Upper lobe of left lung (tissue), 6 donors: ENCODE measurements around the gene ATAD3A. TPM values are rescaled to one million over a fixed set of nuclear protein-coding genes. Genes with fewer than 3 reads are reported as not detected.
"Not testable (repeated sequence)": the region's sequence is repeated elsewhere in the genome, so short reads cannot be mapped to it uniquely, and the experiment has no call there.

Experiments used
- ATAC-seq, 2 donors: fragments of 200-7000 bp; cut with Tn5 transposase; one replicate each; pipeline ENCODE4 v1.9.1; 2022; ENCODE audit warnings: mild to moderate bottlenecking in 2 of 2, moderate library complexity in 2 of 2; ENCODE audit not compliant: low FRiP score in 2 of 2
- DNase-seq, 2 donors: peaks; one replicate each; pipeline ENCODE4 v3.0.0-alpha.2; 2019 to 2020
- H3K27ac ChIP-seq, 4 donors: fragments of 200-600 bp; sonication (generic); one replicate each; pipeline ENCODE4 v1.5.1; 2016 to 2019
- H3K27me3 ChIP-seq, 4 donors: fragments of 200-600 bp; sonication (generic); one replicate each; pipeline ENCODE4 v1.5.1; 2017 to 2019
- H3K36me3 ChIP-seq, 4 donors: fragments of 200-600 bp; sonication (generic); one replicate each; pipeline ENCODE4 v1.5.1; 2016 to 2019
- H3K4me1 ChIP-seq, 4 donors: fragments of 200-600 bp; sonication (generic); one replicate each; pipeline ENCODE4 v1.5.1; 2018 to 2019
- H3K4me3 ChIP-seq, 4 donors: fragments of 200-600 bp; sonication (generic); one replicate each; pipeline ENCODE4 v1.5.1; 2017 to 2019; ENCODE audit warnings: mild to moderate bottlenecking in 2 of 4, moderate library complexity in 1 of 4
- H3K9me3 ChIP-seq, 4 donors: fragments of 200-600 bp; sonication (generic); one replicate each; pipeline ENCODE4 v1.5.1; 2018 to 2019
- CTCF ChIP-seq, 6 experiments: fragments of 450-650 bp in 4 of 6; fragments of 200-600 bp in 2 of 6; sonication (generic) in 2 of 6; IDR thresholded peaks; one replicate each; pipeline ENCODE4 v1.5.1; 2016 to 2019; ENCODE audit warnings: antibody characterized with exemption in 6 of 6
- EP300 ChIP-seq, 4 donors: sonication (generic); formaldehyde crosslinking; IDR thresholded peaks; one replicate each; pipeline ENCODE4 v1.5.1; 2017; ENCODE audit warnings: antibody characterized with exemption in 4 of 4, control low read depth in 2 of 4
- POLR2A ChIP-seq, 4 donors: fragments of 450-650 bp; IDR thresholded peaks; one replicate each; pipeline ENCODE4 v1.5.1; 2016 to 2017; ENCODE audit warnings: antibody characterized with exemption in 4 of 4, mild to moderate bottlenecking in 2 of 4
- POLR2AphosphoS5 ChIP-seq, 2 donors: sonication (generic); formaldehyde crosslinking; IDR thresholded peaks; one replicate each; pipeline ENCODE4 v1.5.1; 2017; ENCODE audit warnings: antibody characterized with exemption in 2 of 2
- WGBS, 2 donors: methylation state at CpG; one replicate each; pipeline ENCODE4 v1.1.5; 2017 to 2018; 5-methylcytosine and 5-hydroxymethylcytosine counted together
- total RNA-seq, 6 donors: library from RNA; depleted of rRNA in 4 of 6; stranded (reverse); fragments of >200 nt in 4 of 6; gene quantifications; one replicate each; pipeline versions ENCODE4 v1.1.0 to v1.2.1, GENCODE V29; 2016 to 2021
- donor health status: DM: no; HTN: no; CAD: no; lungs with moderate emphysema.
- donor health status: DM: no; HTN: yes; CAD: no; lungs with severe emphysema.

Gene ATAD3A
- total RNA-seq, 6 donors from 2014 or later: 18.5 to 31.9 (median 24.0) TPM

DNA sequence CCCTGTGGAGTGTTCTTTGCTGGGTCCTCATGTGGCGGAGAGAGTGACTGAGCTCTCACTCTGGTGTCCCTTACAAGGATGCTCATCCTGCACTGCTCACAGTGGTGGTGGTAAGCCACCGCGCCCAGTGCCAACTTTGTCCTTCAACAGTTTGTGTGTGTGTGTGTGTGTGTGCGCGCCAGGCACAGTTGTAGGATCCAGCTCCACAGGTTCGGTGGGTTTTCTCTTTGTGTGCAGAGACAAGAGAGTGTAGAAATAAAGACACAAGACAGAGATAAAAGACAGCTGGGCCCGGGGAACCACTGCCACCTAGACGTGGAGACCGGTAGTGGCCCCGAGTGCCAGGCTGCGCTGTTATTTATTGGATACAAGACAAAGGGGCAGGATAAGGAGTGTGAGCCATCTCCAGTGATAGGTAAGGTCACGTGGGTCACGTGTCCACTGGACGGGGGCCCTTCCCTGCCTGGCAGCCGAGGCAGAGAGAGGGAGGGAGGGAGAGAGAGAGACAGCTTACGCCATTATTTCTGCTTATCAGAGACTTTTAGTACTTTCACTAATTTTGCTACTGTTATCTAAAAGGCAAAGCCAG is 7.1 kb upstream of the ATAD3A start:
- H3K27me3 ChIP-seq: not testable (repeated sequence)
- peak overlapping the region; percentile 79 to 86 (median 81) for H3K27ac ChIP-seq

GRCh38 chr1:1505366-1505798 is 6.6 kb upstream of the ATAD3A start:
- not testable (repeated sequence) for H3K36me3 ChIP-seq, H3K27me3 ChIP-seq, H3K9me3 ChIP-seq
- DNase-seq (peak in 1 of 2 donors; percentile 71), ATAC-seq (peak in 1 of 2 donors; percentile 66)
- TF ChIP-seq CTCF (IDR thresholded peaks at IDR 0.05): peak in 4 of 6 experiments; percentile 12 to 45 (median 35)
- Histone ChIP-seq H3K27ac (peak overlapping the region; percentile 79 to 86 (median 81)), H3K4me3 (peak overlapping the region in 3 of 4 donors; percentile 9 to 39 (median 36)), H3K4me1 (peaks cover 10 to 20% (median 14%) of the 10 kb centered on the region in 4 donors)
- WGBS, 2 donors: 7 to 23% methylated on average over 10 to 11 of the region's 22 CpGs

More for the DNA sequence above, 7.1 kb upstream of the ATAD3A start:
- DNase-seq (peak; percentile 84 to 86), ATAC-seq (peak; percentile 47 to 69)
- peaks cover 10 to 20% (median 14%) of the 10 kb centered on the region in 4 donors for H3K4me1 ChIP-seq
- TF ChIP-seq CTCF (IDR thresholded peaks at IDR 0.05) (peak; percentile 64 to 81 (median 75)), POLR2A (IDR thresholded peaks at IDR 0.05) (peak in 1 of 4 donors; percentile 37), POLR2AphosphoS5 (IDR thresholded peaks at IDR 0.05) (peak in 1 of 2 donors; percentile 14)
- H3K4me3 ChIP-seq: peak overlapping the region in 3 of 4 donors; percentile 9 to 39 (median 36)
- not testable (repeated sequence) for H3K36me3 ChIP-seq, H3K9me3 ChIP-seq
- WGBS, 2 donors: 31 to 37% methylated on average over 16 of the region's 16 CpGs

- Histone ChIP-seq H3K27ac (peak overlapping the region; percentile 79 to 86 (median 81)), H3K4me1 (peaks cover 10 to 23% (median 16%) of the 10 kb centered on the region in 4 donors)
- DNase-seq, H3K27me3 ChIP-seq, H3K36me3 ChIP-seq, H3K9me3 ChIP-seq, ATAC-seq, H3K4me3 ChIP-seq: not testable (repeated sequence)
- 77 to 84% methylated on average over 5 of the region's 5 CpGs for WGBS, 2 donors
These were observed 6.2 kb upstream of the ATAD3A start for GRCh38 chr1:1505801-1506200.

- ATAC-seq (no peak), DNase-seq (no peak)
- H3K27ac ChIP-seq: no peak overlapping the region
- H3K27me3 ChIP-seq: no peaks in the 10 kb centered on the region
- no peak for TF ChIP-seq POLR2AphosphoS5 (IDR thresholded peaks at IDR 0.05)
- no peak for TF ChIP-seq CTCF (IDR thresholded peaks at IDR 0.05)
- TF ChIP-seq EP300 (IDR thresholded peaks at IDR 0.05): no peak
- no peak for TF ChIP-seq POLR2A (IDR thresholded peaks at IDR 0.05)
- H3K4me1 ChIP-seq: peaks cover 14 to 30% (median 20%) of the 10 kb centered on the region in 4 donors
- no peaks in the 10 kb centered on the region for H3K9me3 ChIP-seq
- no peak overlapping the region for H3K4me3 ChIP-seq
- 93 to 95% methylated on average over 4 of the region's 4 CpGs for WGBS, 2 donors
- no peaks in the 10 kb centered on the region for H3K36me3 ChIP-seq
These were observed 4.7 kb upstream of the ATAD3A start for GRCh38 chr1:1507305-1507704.

DNA sequence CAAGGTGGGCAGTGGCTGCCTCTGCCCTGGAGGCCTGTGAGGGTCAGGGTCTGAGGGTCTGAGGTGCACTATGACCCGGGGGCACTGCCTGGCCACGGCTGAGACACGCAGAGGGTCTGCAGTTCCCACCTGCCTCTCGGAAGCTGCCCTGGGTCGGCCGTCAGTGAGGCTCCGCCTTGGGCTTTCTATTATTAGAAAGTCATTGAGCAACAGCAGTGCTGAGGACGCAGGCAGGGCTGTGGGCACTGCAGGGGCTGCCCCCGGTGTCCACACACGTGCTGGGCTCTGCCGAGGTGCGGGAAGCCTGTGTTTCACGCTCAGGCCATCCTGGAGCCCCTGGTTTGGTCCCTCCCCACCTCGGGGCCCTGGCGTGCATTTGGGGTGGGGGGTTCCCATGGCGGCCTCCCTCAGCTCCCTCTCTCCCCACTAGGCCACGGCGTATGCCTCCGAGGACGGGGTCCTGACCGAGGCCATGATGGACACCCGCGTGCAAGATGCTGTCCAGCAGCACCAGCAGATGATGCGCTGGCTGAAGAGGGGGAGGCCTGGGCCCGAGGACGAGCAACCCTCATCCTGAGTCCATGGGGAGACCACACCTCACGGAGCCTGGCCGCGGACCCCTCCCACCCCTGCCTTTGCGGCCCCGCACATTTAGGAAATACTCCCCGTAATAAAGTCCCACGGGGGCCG is 3.0 kb upstream of the ATAD3A start:
- 75 to 83% methylated on average over 2 to 27 of the region's 34 CpGs for WGBS, 2 donors
- DNase-seq: peak; percentile 31 to 70
- H3K36me3 ChIP-seq, H3K9me3 ChIP-seq, ATAC-seq, H3K27me3 ChIP-seq, H3K27ac ChIP-seq, H3K4me3 ChIP-seq: not testable (repeated sequence)
- H3K4me1 ChIP-seq: peaks cover 14 to 37% (median 25%) of the 10 kb centered on the region in 4 donors

DNA sequence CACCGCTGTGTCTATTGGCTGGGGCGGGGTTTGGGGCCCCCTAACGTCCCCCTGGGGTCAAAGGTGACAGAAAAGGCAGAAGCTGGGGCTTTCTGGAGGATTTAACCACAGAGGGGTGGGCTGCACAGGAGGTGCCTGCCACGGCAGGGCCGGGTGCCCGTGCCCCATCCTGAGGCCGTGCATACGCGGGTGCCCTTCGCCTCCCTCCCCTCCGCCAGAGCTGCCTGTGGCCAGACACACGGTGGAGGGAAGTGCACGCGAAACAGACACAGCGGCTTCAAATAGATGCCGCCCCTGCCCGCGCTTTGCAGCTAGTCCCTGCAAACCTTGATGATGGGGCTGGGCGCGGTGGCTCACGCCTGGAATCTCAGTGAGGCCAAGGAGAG is 2.5 kb upstream of the ATAD3A start:
- not testable (repeated sequence) for H3K36me3 ChIP-seq, ATAC-seq, DNase-seq, H3K27me3 ChIP-seq, H3K4me3 ChIP-seq, H3K27ac ChIP-seq, H3K9me3 ChIP-seq
- peaks cover 14 to 33% (median 24%) of the 10 kb centered on the region in 4 donors for H3K4me1 ChIP-seq
- 79 to 100% methylated on average over 4 to 13 of the region's 21 CpGs for WGBS, 2 donors
